SJSA1 (cell line): ENCODE results near the gene NFIX. TPM values are rescaled to one million over a fixed set of nuclear protein-coding genes. Genes with fewer than 3 reads are reported as not detected.

Experiments used
- DNase-seq, 2 experiments: peaks; one replicate each; pipeline ENCODE4 v3.0.0-alpha.2; 2015 to 2020; ENCODE audit warnings: low spot score in 2 of 2, low read depth in 1 of 2
- H3K27ac ChIP-seq: fragments of 250-450 bp; sonication (Bioruptor Pico); 2 replicates; pipeline ENCODE4 v1.5.1; 2020; ENCODE audit warnings: mild to moderate bottlenecking, moderate library complexity
- H3K27me3 ChIP-seq: fragments of 250-450 bp; sonication (Bioruptor Pico); replicated peaks from 2 replicates; pipeline ENCODE4 v1.5.1; 2020; ENCODE audit warnings: mild to moderate bottlenecking, moderate library complexity
- H3K36me3 ChIP-seq: fragments of 250-450 bp; sonication (Bioruptor Pico); 2 replicates; pipeline ENCODE4 v1.5.1; 2020; ENCODE audit warnings: mild to moderate bottlenecking
- H3K4me1 ChIP-seq: fragments of 250-450 bp; sonication (Bioruptor Pico); replicated peaks from 2 replicates; pipeline ENCODE4 v1.6.1; 2021; ENCODE audit warnings: mild to moderate bottlenecking
- H3K4me3 ChIP-seq: fragments of 250-450 bp; sonication (Bioruptor Pico); 2 replicates; pipeline ENCODE4 v1.5.1; 2020; ENCODE audit warnings: mild to moderate bottlenecking
- H3K9me3 ChIP-seq: fragments of 250-450 bp; sonication (Bioruptor Pico); replicated peaks from 2 replicates; pipeline ENCODE4 v1.5.1; 2020; ENCODE audit warnings: mild to moderate bottlenecking
- total RNA-seq: library from RNA; depleted of rRNA; stranded (reverse); fragments of >200 nt; shearing (Covaris generic); gene quantifications from 2 replicates; pipeline ENCODE4 v1.2.3, GENCODE V29; 2014

The NFIX gene
- total RNA-seq, 1 experiment from 2014 or later, result 10.9 TPM

- H3K4me1 ChIP-seq, result no peaks in the 10 kb centered on the region
- no peaks in the 10 kb centered on the region for H3K9me3 ChIP-seq
- H3K27ac ChIP-seq, result no peak overlapping the region
- peaks cover 3% of the 10 kb centered on the region; the same call in 1 of the 2 replicates for H3K36me3 ChIP-seq
- DNase-seq, result no peak
- no peak overlapping the region for H3K4me3 ChIP-seq
- H3K27me3 ChIP-seq, result no peaks in the 10 kb centered on the region
Observed at GRCh38 chr19:13099073-13099999, 104.1 kb downstream of the NFIX start.

GRCh38 chr19:13100031-13100588, 104.8 kb downstream of the NFIX start:
- Histone ChIP-seq H3K9me3 (no peaks in the 10 kb centered on the region), H3K4me3 (no peak overlapping the region), H3K27me3 (no peaks in the 10 kb centered on the region), H3K27ac (no peak overlapping the region), H3K36me3 (peaks cover 9% of the 10 kb centered on the region; the same call in 1 of the 2 replicates), H3K4me1 (no peaks in the 10 kb centered on the region)
- no peak for DNase-seq

GRCh38 chr19:13100841-13101589, 105.7 kb downstream of the NFIX start:
- Histone ChIP-seq H3K36me3 (peaks cover 9% of the 10 kb centered on the region; the same call in 1 of the 2 replicates), H3K4me1 (no peaks in the 10 kb centered on the region), H3K9me3 (no peaks in the 10 kb centered on the region), H3K27ac (no peak overlapping the region), H3K4me3 (no peak overlapping the region), H3K27me3 (no peaks in the 10 kb centered on the region)
- DNase-seq, result no peak

- Histone ChIP-seq H3K4me3 (no peak overlapping the region), H3K36me3 (peaks cover 9% of the 10 kb centered on the region; the same call in 1 of the 2 replicates), H3K4me1 (no peaks in the 10 kb centered on the region), H3K27me3 (no peaks in the 10 kb centered on the region), H3K9me3 (no peaks in the 10 kb centered on the region), H3K27ac (no peak overlapping the region)
- no peak for DNase-seq
Observed at GRCh38 chr19:13101590-13102415, 106.5 kb downstream of the NFIX start.

GRCh38 chr19:13102416-13102665, 107.1 kb downstream of the NFIX start:
- Histone ChIP-seq H3K27me3 (no peaks in the 10 kb centered on the region), H3K9me3 (no peaks in the 10 kb centered on the region), H3K27ac (no peak overlapping the region), H3K4me1 (no peaks in the 10 kb centered on the region), H3K36me3 (peaks cover 9% of the 10 kb centered on the region), H3K4me3 (no peak overlapping the region)
- no peak for DNase-seq

- Histone ChIP-seq H3K4me3 (no peak within 1 kb of the TSS), H3K9me3 (no peaks in the 10 kb centered on the region), H3K27ac (no peak within 1 kb of the TSS), H3K4me1 (no peaks in the 10 kb centered on the region), H3K27me3 (no peaks in the 10 kb centered on the region), H3K36me3 (peaks cover 13% of the 10 kb centered on the region)
- no peak for DNase-seq
Observed at GRCh38 chr19:13102666-13103580, 107.6 kb downstream of the NFIX start, which contains the start of gene LYL1. LYL1 (minus strand) TSS chr19:13102858; CDS start chr19:13101171, 1,687 bp downstream.

GRCh38 chr19:13103581-13104359, 108.5 kb downstream of the NFIX start:
- H3K27me3 ChIP-seq, result no peaks in the 10 kb centered on the region
- DNase-seq, result no peak
- no peaks in the 10 kb centered on the region for H3K9me3 ChIP-seq
- no peak overlapping the region for H3K4me3 ChIP-seq
- H3K27ac ChIP-seq, result no peak overlapping the region
- H3K4me1 ChIP-seq, result no peaks in the 10 kb centered on the region
- H3K36me3 ChIP-seq, result peaks cover 13% of the 10 kb centered on the region

GRCh38 chr19:13104360-13104847, 109.1 kb downstream of the NFIX start:
- Histone ChIP-seq H3K4me3 (no peak overlapping the region), H3K27ac (no peak overlapping the region), H3K27me3 (no peaks in the 10 kb centered on the region), H3K36me3 (peaks cover 18% of the 10 kb centered on the region), H3K9me3 (no peaks in the 10 kb centered on the region), H3K4me1 (no peaks in the 10 kb centered on the region)
- no peak for DNase-seq

- DNase-seq, result no peak
- Histone ChIP-seq H3K4me1 (no peaks in the 10 kb centered on the region), H3K9me3 (no peaks in the 10 kb centered on the region)
Observed at GRCh38 chr19:13104848-13105711, 109.8 kb downstream of the NFIX start.

GRCh38 chr19:13109361-13110098, 114.3 kb downstream of the NFIX start:
- Histone ChIP-seq H3K27ac (no peak overlapping the region), H3K36me3 (peaks cover 52% of the 10 kb centered on the region), H3K4me3 (no peak overlapping the region), H3K27me3 (no peaks in the 10 kb centered on the region), H3K9me3 (no peaks in the 10 kb centered on the region), H3K4me1 (no peaks in the 10 kb centered on the region)
- DNase-seq, result no peak

More at GRCh38 chr19:13104848-13105711, 109.8 kb downstream of the NFIX start:
- Histone ChIP-seq H3K27ac (no peak overlapping the region), H3K36me3 (peaks cover 24% of the 10 kb centered on the region), H3K4me3 (no peak overlapping the region), H3K27me3 (no peaks in the 10 kb centered on the region)
